HL-60 (cell line): ENCODE data around the gene CLEC4F.

Source experiments
- DNase-seq, 2 experiments: peaks; one replicate each; pipeline ENCODE4 v3.0.0-alpha.2; 2010 to 2020; ENCODE audit warnings: low read depth in 1 of 2, low spot score in 1 of 2
- H3K27ac ChIP-seq: fragments of 250-450 bp; sonication (Bioruptor Pico); replicated peaks from 2 replicates; pipeline ENCODE4 v1.5.1; 2020; ENCODE audit warnings: mild to moderate bottlenecking, moderate library complexity
- H3K27me3 ChIP-seq: fragments of 250-450 bp; sonication (Bioruptor Pico); 2 replicates; pipeline ENCODE4 v1.5.1; 2021; ENCODE audit warnings: mild to moderate bottlenecking, moderate library complexity; ENCODE audit not compliant: insufficient read depth, poor library complexity, severe bottlenecking
- H3K4me3 ChIP-seq: replicated peaks from 2 replicates; pipeline ENCODE4 v1.5.1; 2011; ENCODE audit warnings: mild to moderate bottlenecking, control low read depth, low read length; ENCODE audit not compliant: insufficient read depth
- GABPA ChIP-seq: IDR thresholded peaks from 2 replicates; pipeline ENCODE4 v1.6.1; 2012; ENCODE audit warnings: low read depth
- POLR2AphosphoS5 ChIP-seq: IDR thresholded peaks from 2 replicates; pipeline ENCODE4 v1.6.1; 2012; ENCODE audit warnings: low read depth
- SPI1 ChIP-seq: IDR thresholded peaks from 2 replicates; pipeline ENCODE4 v1.6.1; 2012; ENCODE audit warnings: low read depth, mild to moderate bottlenecking, borderline replicate concordance
- TF ChIP-seq, protein P1 (sequence below): IDR thresholded peaks from 2 replicates; pipeline ENCODE4 v1.6.1; 2012; ENCODE audit warnings: low read depth; ENCODE audit not compliant: insufficient replicate concordance
- TF ChIP-seq, protein P2 (sequence below): IDR thresholded peaks from one replicate; pipeline ENCODE4 v1.5.1; 2011; ENCODE audit warnings: low read length, control low read depth, inconsistent platforms; ENCODE audit not compliant: insufficient read depth

Gene CLEC4F

DNA sequence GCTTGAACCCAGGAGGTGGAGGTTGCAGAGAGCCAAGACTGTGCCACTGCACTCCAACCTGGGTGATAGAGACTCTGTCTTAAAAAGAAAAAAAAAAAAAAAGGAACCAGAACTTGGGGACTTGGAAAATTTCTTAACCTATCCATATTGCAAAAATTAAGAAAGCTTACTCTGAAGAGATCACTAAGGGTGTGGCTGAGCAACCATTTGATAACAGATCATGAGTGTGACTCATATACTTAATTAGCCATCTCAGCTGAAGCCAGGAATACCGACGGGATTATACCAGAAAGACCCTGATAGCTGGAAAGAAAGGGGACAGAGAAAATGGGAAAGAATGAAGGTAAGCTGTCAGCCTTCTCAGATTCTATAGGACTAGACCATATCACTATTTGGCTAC lies 45.3 kb downstream of the CLEC4F start:
- DNase-seq = peak in 1 of 2 experiments; percentile 54
- TF ChIP-seq SPI1 (no peak), POLR2AphosphoS5 (no peak), GABPA (no peak)
- TF ChIP-seq, protein P1, sequence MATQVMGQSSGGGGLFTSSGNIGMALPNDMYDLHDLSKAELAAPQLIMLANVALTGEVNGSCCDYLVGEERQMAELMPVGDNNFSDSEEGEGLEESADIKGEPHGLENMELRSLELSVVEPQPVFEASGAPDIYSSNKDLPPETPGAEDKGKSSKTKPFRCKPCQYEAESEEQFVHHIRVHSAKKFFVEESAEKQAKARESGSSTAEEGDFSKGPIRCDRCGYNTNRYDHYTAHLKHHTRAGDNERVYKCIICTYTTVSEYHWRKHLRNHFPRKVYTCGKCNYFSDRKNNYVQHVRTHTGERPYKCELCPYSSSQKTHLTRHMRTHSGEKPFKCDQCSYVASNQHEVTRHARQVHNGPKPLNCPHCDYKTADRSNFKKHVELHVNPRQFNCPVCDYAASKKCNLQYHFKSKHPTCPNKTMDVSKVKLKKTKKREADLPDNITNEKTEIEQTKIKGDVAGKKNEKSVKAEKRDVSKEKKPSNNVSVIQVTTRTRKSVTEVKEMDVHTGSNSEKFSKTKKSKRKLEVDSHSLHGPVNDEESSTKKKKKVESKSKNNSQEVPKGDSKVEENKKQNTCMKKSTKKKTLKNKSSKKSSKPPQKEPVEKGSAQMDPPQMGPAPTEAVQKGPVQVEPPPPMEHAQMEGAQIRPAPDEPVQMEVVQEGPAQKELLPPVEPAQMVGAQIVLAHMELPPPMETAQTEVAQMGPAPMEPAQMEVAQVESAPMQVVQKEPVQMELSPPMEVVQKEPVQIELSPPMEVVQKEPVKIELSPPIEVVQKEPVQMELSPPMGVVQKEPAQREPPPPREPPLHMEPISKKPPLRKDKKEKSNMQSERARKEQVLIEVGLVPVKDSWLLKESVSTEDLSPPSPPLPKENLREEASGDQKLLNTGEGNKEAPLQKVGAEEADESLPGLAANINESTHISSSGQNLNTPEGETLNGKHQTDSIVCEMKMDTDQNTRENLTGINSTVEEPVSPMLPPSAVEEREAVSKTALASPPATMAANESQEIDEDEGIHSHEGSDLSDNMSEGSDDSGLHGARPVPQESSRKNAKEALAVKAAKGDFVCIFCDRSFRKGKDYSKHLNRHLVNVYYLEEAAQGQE = no peak
- TF ChIP-seq, protein P2, sequence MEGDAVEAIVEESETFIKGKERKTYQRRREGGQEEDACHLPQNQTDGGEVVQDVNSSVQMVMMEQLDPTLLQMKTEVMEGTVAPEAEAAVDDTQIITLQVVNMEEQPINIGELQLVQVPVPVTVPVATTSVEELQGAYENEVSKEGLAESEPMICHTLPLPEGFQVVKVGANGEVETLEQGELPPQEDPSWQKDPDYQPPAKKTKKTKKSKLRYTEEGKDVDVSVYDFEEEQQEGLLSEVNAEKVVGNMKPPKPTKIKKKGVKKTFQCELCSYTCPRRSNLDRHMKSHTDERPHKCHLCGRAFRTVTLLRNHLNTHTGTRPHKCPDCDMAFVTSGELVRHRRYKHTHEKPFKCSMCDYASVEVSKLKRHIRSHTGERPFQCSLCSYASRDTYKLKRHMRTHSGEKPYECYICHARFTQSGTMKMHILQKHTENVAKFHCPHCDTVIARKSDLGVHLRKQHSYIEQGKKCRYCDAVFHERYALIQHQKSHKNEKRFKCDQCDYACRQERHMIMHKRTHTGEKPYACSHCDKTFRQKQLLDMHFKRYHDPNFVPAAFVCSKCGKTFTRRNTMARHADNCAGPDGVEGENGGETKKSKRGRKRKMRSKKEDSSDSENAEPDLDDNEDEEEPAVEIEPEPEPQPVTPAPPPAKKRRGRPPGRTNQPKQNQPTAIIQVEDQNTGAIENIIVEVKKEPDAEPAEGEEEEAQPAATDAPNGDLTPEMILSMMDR = no peak
- no peak overlapping the region for H3K27ac ChIP-seq
- H3K27me3 ChIP-seq = peaks cover 20% of the 10 kb centered on the region
- H3K4me3 ChIP-seq = no peak overlapping the region

DNA sequence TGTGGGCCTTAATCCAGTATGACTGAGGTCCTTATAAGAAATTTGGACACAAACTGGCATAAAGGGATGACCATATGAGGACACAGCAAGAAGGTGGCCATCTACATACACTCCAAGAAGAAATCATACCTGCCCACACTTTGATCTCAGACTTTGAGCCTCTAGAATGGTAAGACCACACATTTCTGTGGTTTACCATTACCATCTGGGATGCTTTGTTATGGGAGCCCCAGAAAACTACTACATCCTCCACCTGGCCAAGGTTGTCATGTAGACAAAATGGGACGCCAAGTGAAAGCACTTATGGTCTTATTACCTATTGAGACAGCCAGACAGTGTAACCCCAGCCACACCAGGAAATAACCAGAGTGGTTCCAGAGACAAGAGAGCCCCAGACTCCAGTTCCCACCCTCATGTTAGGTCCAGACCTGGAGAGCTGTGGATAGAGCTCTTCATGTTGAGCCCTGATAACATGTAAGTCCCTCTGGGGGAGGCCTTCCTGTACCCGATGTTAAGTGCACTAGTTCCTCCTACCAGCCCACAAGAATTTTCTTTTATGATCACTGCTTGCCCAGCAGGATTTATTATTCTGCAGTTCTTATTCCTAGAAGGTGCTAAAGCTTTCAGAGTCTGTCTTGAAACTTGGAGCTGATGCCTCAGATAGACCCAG lies 47.8 kb downstream of the CLEC4F start:
- no peak for DNase-seq
- TF ChIP-seq SPI1 (no peak), GABPA (no peak), POLR2AphosphoS5 (no peak)
- TF ChIP-seq, protein P1 = no peak
- TF ChIP-seq, protein P2 = no peak
- Histone ChIP-seq H3K4me3 (no peak overlapping the region), H3K27ac (no peak overlapping the region), H3K27me3 (peaks cover 39% of the 10 kb centered on the region)

DNA sequence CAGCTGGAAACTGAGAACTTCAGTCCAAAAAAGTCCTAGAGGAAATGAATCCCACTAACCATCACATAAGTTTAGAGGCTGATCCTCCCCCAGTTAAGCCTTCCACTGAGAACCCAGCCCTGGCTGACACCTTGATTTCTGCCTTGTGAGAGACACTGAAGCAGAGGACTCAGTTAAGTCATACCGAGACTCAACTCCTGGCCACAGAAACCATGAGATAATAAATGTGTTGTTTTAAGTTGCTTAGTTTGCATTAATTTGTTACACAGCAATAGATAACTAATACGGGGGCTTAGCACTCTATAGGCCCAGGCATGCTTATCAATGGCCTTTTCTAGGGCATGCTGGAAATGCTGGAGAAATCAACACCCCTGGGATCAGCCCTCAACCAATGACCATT lies 49.0 kb downstream of the CLEC4F start:
- DNase-seq = no peak
- peaks cover 48% of the 10 kb centered on the region for H3K27me3 ChIP-seq
- H3K27ac ChIP-seq = no peak overlapping the region
- no peak overlapping the region for H3K4me3 ChIP-seq
- TF ChIP-seq SPI1 (no peak), GABPA (no peak), POLR2AphosphoS5 (no peak)
- TF ChIP-seq, protein P1 = no peak
- TF ChIP-seq, protein P2 = no peak
